ENCODE measurements around the gene MAK. TPM values are rescaled to one million over a fixed set of nuclear protein-coding genes. Genes with fewer than 3 reads are reported as not detected.

MAK gene
- total and polyA plus RNA-seq, 2 of the 13 experiments (the other 11 are each of a cell fraction or from before 2014, with no cell fraction given) = 0.04 TPM; not detected in 1

DNA sequence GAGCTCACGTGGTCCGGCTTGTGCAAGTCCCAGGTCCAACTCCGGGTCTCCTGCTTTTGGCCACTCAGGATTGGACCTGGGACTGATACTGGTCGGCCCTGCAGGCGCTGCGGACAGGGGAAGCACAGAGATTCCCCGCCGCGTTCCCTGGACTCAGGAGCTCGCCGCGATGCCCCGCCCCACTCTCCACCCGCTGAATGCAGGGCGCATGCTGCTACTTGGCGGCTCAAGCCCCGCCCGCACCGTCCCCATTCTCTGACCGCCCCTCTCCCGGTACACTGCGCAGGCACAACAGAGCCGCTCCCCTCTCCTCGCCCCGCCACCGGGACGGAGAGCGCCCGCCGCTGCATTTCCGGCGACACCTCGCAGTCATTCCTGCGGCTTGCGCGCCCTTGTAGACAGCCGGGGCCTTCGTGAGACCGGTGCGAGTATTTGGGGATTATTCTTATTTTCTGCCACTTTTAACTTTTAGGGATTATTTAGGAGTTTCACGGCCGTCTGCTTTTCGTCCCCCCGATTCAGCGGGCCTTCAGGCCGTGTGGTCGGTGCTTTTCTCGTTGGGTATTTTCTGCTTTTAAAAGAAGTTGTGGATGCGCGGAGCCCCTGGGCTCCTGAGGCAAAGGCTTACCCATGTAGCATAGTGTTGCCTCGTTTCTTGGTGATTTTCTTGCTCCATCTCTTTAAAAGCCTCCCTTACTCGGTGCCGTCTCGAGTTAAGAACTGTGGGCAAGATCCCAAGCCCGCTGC is 115.3 kb downstream of the MAK start, which contains the start of gene TMEM14C (continued):
- TF ChIP-seq, protein P1, sequence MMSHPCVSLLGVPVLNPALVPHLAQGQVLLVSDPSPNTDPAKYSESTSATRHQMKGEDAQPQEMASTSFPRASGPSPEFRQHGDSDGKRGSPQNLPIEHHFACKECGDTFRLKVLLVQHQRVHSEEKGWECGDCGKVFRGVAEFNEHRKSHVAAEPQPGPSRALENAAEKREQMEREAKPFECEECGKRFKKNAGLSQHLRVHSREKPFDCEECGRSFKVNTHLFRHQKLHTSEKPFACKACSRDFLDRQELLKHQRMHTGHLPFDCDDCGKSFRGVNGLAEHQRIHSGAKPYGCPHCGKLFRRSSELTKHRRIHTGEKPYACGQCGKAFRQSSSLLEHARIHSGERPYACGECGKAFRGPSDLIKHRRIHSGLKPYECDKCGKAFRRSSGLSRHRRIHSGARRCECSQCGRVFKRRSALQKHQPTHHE (CRISPR knock-in tag; IDR thresholded peaks at IDR 0.05; ENCODE audit: borderline replicate concordance) = peak; percentile 78; the same call in 1 of the 2 replicates
- TF ChIP-seq ZNF589 (CRISPR knock-in tag; conservative IDR thresholded peaks at IDR 0.05) (peak; percentile 96), ZNF160 (CRISPR knock-in tag; IDR thresholded peaks at IDR 0.05) (peak; percentile 84; the same call in 1 of the 2 replicates), MAZ (IDR thresholded peaks at IDR 0.05; ENCODE audit: borderline replicate concordance, low read depth, low read length) (peak; percentile 96), MAZ (CRISPR knock-in tag; IDR thresholded peaks at IDR 0.05; ENCODE audit: low read depth) (peak; percentile 99), ARID2 (CRISPR knock-in tag; IDR thresholded peaks at IDR 0.05; ENCODE audit: borderline replicate concordance) (peak; percentile 71), TEAD3 (CRISPR knock-in tag; optimal IDR thresholded peaks at IDR 0.05; ENCODE audit: borderline replicate concordance) (peak; percentile 92), CBX2 (IDR thresholded peaks at IDR 0.05; ENCODE audit: low read depth, low read length) (no peak), CBX2 (CRISPR knock-in tag; IDR thresholded peaks at IDR 0.05; ENCODE audit: low read depth) (0 out of 2 replicates have a peak, but pooled peaks have one; percentile 35), HNF4A (CRISPR knock-in tag; IDR thresholded peaks at IDR 0.05) (peak; percentile 75), SP5 (CRISPR knock-in tag; IDR thresholded peaks at IDR 0.05; ENCODE audit: borderline replicate concordance, low read depth) (peak; percentile 96), SIX4 (CRISPR knock-in tag; IDR thresholded peaks at IDR 0.05) (0 out of 2 replicates have a peak, but pooled peaks have one; percentile 24), GFI1 (CRISPR knock-in tag; IDR thresholded peaks at IDR 0.05; ENCODE audit: borderline replicate concordance) (peak; percentile 91), SP1 (IDR thresholded peaks at IDR 0.05) (no peak), SP1 (CRISPR knock-in tag; IDR thresholded peaks at IDR 0.05) (peak; percentile 68), ZSCAN25 (CRISPR knock-in tag; IDR thresholded peaks at IDR 0.05) (peak; percentile 84), DNMT3B (CRISPR knock-in tag; conservative IDR thresholded peaks at IDR 0.05) (peak; percentile 67; the same call in 1 of the 2 replicates), ETV6 (CRISPR knock-in tag; conservative IDR thresholded peaks at IDR 0.05) (peak; percentile 60; the same call in 1 of the 2 replicates)
- TF ChIP-seq, protein P2, sequence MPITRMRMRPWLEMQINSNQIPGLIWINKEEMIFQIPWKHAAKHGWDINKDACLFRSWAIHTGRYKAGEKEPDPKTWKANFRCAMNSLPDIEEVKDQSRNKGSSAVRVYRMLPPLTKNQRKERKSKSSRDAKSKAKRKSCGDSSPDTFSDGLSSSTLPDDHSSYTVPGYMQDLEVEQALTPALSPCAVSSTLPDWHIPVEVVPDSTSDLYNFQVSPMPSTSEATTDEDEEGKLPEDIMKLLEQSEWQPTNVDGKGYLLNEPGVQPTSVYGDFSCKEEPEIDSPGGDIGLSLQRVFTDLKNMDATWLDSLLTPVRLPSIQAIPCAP (CRISPR knock-in tag; IDR thresholded peaks at IDR 0.05; ENCODE audit: low read depth) = 0 out of 2 replicates have a peak, but pooled peaks have one; percentile 21
- TF ChIP-seq, protein P3, sequence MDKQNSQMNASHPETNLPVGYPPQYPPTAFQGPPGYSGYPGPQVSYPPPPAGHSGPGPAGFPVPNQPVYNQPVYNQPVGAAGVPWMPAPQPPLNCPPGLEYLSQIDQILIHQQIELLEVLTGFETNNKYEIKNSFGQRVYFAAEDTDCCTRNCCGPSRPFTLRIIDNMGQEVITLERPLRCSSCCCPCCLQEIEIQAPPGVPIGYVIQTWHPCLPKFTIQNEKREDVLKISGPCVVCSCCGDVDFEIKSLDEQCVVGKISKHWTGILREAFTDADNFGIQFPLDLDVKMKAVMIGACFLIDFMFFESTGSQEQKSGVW (CRISPR knock-in tag; IDR thresholded peaks at IDR 0.05; ENCODE audit: borderline replicate concordance) = no peak
- TF ChIP-seq, protein P4, sequence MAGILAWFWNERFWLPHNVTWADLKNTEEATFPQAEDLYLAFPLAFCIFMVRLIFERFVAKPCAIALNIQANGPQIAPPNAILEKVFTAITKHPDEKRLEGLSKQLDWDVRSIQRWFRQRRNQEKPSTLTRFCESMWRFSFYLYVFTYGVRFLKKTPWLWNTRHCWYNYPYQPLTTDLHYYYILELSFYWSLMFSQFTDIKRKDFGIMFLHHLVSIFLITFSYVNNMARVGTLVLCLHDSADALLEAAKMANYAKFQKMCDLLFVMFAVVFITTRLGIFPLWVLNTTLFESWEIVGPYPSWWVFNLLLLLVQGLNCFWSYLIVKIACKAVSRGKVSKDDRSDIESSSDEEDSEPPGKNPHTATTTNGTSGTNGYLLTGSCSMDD (CRISPR knock-in tag; IDR thresholded peaks at IDR 0.05) = no peak
- TF ChIP-seq, protein P5, sequence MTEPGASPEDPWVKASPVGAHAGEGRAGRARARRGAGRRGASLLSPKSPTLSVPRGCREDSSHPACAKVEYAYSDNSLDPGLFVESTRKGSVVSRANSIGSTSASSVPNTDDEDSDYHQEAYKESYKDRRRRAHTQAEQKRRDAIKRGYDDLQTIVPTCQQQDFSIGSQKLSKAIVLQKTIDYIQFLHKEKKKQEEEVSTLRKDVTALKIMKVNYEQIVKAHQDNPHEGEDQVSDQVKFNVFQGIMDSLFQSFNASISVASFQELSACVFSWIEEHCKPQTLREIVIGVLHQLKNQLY (CRISPR knock-in tag; IDR thresholded peaks at IDR 0.05) = peak; percentile 61
- TF ChIP-seq, protein P6, sequence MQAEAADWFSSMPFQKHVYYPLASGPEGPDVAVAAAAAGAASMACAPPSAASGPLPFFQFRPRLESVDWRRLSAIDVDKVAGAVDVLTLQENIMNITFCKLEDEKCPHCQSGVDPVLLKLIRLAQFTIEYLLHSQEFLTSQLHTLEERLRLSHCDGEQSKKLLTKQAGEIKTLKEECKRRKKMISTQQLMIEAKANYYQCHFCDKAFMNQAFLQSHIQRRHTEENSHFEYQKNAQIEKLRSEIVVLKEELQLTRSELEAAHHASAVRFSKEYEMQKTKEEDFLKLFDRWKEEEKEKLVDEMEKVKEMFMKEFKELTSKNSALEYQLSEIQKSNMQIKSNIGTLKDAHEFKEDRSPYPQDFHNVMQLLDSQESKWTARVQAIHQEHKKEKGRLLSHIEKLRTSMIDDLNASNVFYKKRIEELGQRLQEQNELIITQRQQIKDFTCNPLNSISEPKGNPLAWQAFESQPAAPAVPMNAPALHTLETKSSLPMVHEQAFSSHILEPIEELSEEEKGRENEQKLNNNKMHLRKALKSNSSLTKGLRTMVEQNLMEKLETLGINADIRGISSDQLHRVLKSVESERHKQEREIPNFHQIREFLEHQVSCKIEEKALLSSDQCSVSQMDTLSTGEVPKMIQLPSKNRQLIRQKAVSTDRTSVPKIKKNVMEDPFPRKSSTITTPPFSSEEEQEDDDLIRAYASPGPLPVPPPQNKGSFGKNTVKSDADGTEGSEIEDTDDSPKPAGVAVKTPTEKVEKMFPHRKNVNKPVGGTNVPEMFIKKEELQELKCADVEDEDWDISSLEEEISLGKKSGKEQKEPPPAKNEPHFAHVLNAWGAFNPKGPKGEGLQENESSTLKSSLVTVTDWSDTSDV (CRISPR knock-in tag; IDR thresholded peaks at IDR 0.05) = peak; percentile 86; the same call in 1 of the 2 replicates
